KG1 (cell line): ENCODE measurements around the gene MESP1.

ENCODE experiments used
- DNase-seq: peaks from one replicate; lab custom pipeline; 2025; lab: John Stamatoyannopoulos, UW

MESP1 gene

GRCh38 chr15:89756897-89757296, 5.8 kb upstream of the MESP1 start:
- DNase-seq, result no peak

DNA sequence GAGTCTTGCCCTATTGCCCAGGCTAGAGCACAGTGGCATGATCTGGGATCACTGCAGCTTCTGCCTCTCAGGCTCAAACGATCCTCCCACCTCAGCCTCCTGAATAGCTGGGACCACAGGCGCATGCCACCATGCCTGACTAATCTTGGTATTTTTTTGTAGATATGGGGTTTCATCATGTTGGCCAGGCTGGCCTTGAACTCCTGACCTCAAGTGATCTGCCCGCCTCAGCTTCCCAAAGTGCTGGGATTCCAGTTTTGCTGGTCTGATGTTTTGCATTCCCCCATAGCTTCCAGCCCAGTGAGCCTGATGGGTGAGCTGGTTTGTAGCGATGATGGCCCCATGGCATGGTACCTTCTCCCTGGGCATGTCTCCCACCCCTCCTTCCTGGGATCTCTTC, 4.7 kb upstream of the MESP1 start:
- DNase-seq, result no peak

GRCh38 chr15:89754361-89755154, 3.5 kb upstream of the MESP1 start:
- DNase-seq, result no peak

GRCh38 chr15:89753855-89754254, 2.8 kb upstream of the MESP1 start:
- no peak for DNase-seq

GRCh38 chr15:89751748-89752147, 699 bp upstream of the MESP1 start:
- no peak for DNase-seq

GRCh38 chr15:89749951-89750559, 994 bp downstream of the MESP1 start:
- no peak for DNase-seq

DNA sequence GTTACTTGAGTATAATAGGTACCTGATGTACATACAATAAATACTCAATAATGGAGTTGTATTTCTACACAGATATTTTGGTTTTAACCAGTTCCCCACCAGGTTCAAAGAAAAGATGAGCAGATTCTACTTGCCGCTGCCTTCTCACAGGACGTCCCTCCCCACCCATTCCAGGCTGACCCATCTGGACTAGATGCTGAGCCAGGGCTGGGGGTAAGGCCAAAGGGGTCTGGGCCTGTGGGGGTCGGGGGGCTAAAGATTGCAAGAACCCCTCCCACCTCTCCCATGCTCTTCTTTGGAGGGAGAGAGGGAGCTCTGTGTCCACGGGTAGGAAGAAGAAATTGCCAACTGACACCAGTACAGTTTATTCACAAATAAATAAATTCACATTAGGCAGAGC, 1.5 kb downstream of the MESP1 start:
- DNase-seq, result no peak

DNA sequence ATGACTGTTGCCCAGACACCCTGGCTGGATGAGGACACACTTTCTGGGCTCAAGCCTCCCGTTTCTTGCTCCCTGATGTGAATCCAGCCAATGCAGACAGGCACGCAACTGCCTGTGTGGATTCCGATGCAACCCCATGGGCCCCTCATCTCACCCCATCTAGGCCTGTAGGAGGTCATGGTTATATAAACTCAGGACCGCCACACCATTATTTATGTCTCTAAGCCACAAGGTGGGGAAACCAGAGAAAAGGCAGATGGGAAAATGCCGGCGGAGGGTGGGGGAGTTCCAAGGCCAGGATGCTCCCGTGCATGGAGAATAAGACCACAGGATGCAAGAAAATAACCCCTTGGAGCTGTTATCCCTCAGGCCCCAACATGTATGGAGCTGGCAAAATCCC, 2.0 kb downstream of the MESP1 start:
- no peak for DNase-seq

GRCh38 chr15:89747708-89748682, 3.1 kb downstream of the MESP1 start:
- no peak for DNase-seq

- DNase-seq, result no peak
Observed at GRCh38 chr15:89746386-89746780, 4.7 kb downstream of the MESP1 start.

DNA sequence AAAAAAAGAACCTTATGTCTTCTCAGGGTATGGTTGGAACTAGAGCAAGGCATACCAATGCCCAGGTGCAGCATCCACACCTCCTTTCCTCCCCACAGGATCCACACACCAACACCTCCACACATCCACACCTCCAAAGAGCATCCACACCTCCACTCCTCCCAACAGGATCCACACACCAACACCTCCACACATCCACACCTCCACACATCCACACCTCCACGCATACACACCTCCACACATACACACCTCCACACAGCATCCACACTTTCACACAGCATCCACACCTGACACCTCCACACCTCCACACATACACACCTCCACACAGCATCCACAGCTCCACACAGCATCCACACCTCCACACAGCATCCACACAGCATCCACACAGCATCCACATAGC, 5.3 kb downstream of the MESP1 start:
- no peak for DNase-seq

GRCh38 chr15:89745131-89745530, 5.9 kb downstream of the MESP1 start:
- DNase-seq, result no peak

GRCh38 chr15:89743594-89743993, 7.5 kb downstream of the MESP1 start:
- DNase-seq, result no peak

DNA sequence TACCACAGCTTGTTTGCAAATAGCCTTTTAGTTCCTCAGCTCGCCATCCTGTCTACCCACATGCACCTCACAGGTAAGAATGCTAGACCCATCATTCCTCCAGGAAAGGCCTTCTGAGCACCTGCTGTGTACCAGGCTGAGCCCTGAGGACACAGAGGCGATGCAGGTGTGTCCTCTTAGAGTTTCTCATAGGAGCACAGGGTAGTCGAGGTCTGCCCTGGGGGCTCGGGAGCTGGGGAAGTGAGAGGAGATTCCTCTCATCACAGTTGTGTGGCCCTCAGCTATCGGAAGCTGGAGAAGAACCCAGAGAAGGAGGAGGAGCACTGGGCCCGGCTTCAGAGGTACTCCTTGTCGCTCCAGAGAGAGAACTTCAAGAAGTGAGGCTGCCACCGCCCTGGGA, 8.0 kb downstream of the MESP1 start:
- DNase-seq, result no peak

DNA sequence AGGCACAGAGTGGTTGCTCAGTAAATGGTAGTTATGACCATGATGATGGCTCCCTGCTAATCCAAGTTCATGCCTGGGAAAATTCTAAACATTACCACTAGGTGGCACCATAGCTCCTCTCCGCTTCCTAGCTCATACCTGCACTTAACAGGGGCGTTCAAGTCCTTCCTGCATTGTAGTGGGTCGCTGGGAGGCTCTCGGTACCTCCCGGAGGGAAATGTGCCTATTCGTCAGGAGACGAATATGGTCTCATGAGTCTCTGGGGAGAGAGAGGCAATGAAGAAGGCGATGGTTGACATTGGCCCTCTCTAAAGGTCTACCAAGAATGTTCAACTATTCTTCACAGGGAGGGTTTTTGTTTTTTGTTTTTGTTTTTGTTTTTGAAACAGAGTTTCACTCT, 10.9 kb downstream of the MESP1 start:
- DNase-seq, result peak; percentile 70

DNA sequence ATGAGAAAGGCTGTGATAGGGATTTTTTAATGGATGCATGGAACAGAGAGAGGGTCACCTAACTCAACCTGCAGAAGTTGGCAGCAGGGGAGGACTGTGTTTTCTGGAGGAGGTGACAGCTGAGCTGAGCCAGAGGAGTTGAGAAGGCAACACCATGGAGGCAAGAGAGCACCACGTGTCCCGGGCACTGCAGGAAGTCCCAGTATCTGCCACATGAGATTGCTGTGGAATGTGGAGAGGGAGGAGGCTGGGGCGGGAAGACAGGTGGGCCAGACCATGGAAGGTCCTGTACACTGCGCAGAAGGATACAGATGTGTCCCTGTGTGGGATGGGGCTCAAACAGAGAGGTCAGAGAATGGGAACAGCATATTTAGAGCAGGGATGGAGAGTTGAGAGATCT, 15.3 kb downstream of the MESP1 start:
- DNase-seq, result no peak

GRCh38 chr15:89732451-89733172, 18.4 kb downstream of the MESP1 start:
- no peak for DNase-seq

GRCh38 chr15:89731275-89731674, 19.8 kb downstream of the MESP1 start:
- no peak for DNase-seq

GRCh38 chr15:89728254-89728653, 22.8 kb downstream of the MESP1 start:
- DNase-seq, result no peak

- no peak for DNase-seq
Observed at GRCh38 chr15:89725064-89725463, 26.0 kb downstream of the MESP1 start.

DNA sequence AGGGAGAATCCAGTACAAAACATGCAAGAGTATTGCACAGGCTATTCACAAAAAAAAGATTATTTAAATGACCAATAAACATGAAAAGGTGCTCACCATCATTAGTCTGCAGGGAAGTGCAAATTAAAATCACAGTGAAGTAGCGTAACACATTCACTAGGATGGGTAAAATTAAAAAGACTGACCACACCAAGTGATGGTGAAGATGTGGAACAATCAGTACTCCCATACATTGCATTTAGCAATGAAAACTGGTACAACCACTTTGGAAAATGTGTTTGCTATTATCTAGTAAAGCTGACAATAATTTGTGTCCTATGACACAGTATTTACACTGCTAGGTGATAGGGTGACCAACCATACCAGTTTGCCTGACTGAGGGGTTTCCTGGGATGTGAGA, 26.4 kb downstream of the MESP1 start:
- no peak for DNase-seq

- DNase-seq, result no peak
Observed at GRCh38 chr15:89723031-89723430, 28.0 kb downstream of the MESP1 start.
